GM12891 (cell line): ENCODE results near the gene NLRP6.
"Not testable (repeated sequence)": the region's sequence is repeated elsewhere in the genome, so short reads cannot be mapped to it uniquely, and the experiment has no call there.

Experiments used
- DNase-seq: peaks from one replicate; pipeline ENCODE4 v3.0.0; 2011; ENCODE audit warnings: low spot score; ENCODE audit not compliant: insufficient read length
- FAIRE-seq: peaks from 2 replicates; lab custom pipeline; 2011; peaks lifted over from hg19 to GRCh38; lab: Jason Lieb, UNC
- PAX5 ChIP-seq: IDR thresholded peaks from 2 replicates; pipeline ENCODE4 v1.6.1; 2011; ENCODE audit warnings: low read length, moderate library complexity, mild to moderate bottlenecking; ENCODE audit not compliant: insufficient read depth, severe bottlenecking
- POLR2A ChIP-seq: IDR thresholded peaks from 2 replicates; pipeline ENCODE4 v1.6.1; 2011; ENCODE audit warnings: low read depth, low read length, control low read depth
- POLR2AphosphoS5 ChIP-seq: IDR thresholded peaks from 2 replicates; pipeline ENCODE4 v1.6.1; 2011; ENCODE audit warnings: low read depth, low read length, control low read depth
- POU2F2 ChIP-seq: IDR thresholded peaks from 2 replicates; pipeline ENCODE4 v1.6.1; 2011; ENCODE audit warnings: low read depth, mild to moderate bottlenecking, control low read depth, low read length, moderate library complexity
- SPI1 ChIP-seq: IDR thresholded peaks from 2 replicates; pipeline ENCODE4 v1.6.1; 2011; ENCODE audit warnings: low read depth, low read length, control low read depth
- TAF1 ChIP-seq: IDR thresholded peaks from 2 replicates; pipeline ENCODE4 v1.6.1; 2011; ENCODE audit warnings: low read depth, low read length, control low read depth

The NLRP6 gene

GRCh38 chr11:280706-281485, 2.7 kb downstream of the NLRP6 start:
- FAIRE-seq = peak; percentile 80
- DNase-seq = peak; percentile 58
- TF ChIP-seq SPI1 (0 out of 2 replicates have a peak, but pooled peaks have one; percentile 16), TAF1 (no peak), PAX5 (no peak), POLR2AphosphoS5 (no peak)

GRCh38 chr11:281486-282161, 3.4 kb downstream of the NLRP6 start:
- FAIRE-seq (no peak), DNase-seq (no peak)
- TF ChIP-seq SPI1 = no peak
- no peak for TF ChIP-seq PAX5
- no peak for TF ChIP-seq POU2F2
- TF ChIP-seq TAF1 = no peak

- DNase-seq (no peak), FAIRE-seq (no peak)
- TF ChIP-seq TAF1 = no peak
- TF ChIP-seq SPI1 = no peak
- no peak for TF ChIP-seq POLR2AphosphoS5
- no peak for TF ChIP-seq POLR2A
- TF ChIP-seq POU2F2 = no peak
- no peak for TF ChIP-seq PAX5
Observed at GRCh38 chr11:282171-282570, 4.0 kb downstream of the NLRP6 start.

- no peak for TF ChIP-seq POLR2AphosphoS5
- no peak for TF ChIP-seq POLR2A
- TF ChIP-seq PAX5 = no peak
- TF ChIP-seq TAF1 = no peak
- TF ChIP-seq POU2F2 = no peak
- no peak for TF ChIP-seq SPI1
- DNase-seq (no peak), FAIRE-seq (no peak)
Observed at GRCh38 chr11:282630-283360, 4.6 kb downstream of the NLRP6 start.

- FAIRE-seq (no peak), DNase-seq (no peak)
Observed at GRCh38 chr11:283405-284104, 5.3 kb downstream of the NLRP6 start.

GRCh38 chr11:284105-285020, 6.2 kb downstream of the NLRP6 start:
- DNase-seq (no peak), FAIRE-seq (no peak)
- no peak for TF ChIP-seq POU2F2
- TF ChIP-seq TAF1 = no peak
- no peak for TF ChIP-seq POLR2A
- TF ChIP-seq PAX5 = no peak
- TF ChIP-seq SPI1 = no peak
- TF ChIP-seq POLR2AphosphoS5 = no peak

More at GRCh38 chr11:283405-284104, 5.3 kb downstream of the NLRP6 start:
- TF ChIP-seq POU2F2 (no peak), SPI1 (no peak), POLR2AphosphoS5 (no peak), PAX5 (no peak), POLR2A (no peak), TAF1 (no peak)

GRCh38 chr11:285021-285893, 7.0 kb downstream of the NLRP6 start:
- no peak for FAIRE-seq

GRCh38 chr11:285894-286220, 7.7 kb downstream of the NLRP6 start:
- FAIRE-seq (no peak), DNase-seq (peak; percentile 20)
- no peak for TF ChIP-seq TAF1
- no peak for TF ChIP-seq SPI1
- no peak for TF ChIP-seq POU2F2
- no peak for TF ChIP-seq POLR2AphosphoS5
- no peak for TF ChIP-seq POLR2A
- no peak for TF ChIP-seq PAX5

More at GRCh38 chr11:285021-285893, 7.0 kb downstream of the NLRP6 start:
- peak; percentile 11 for DNase-seq
- TF ChIP-seq PAX5 (no peak), POLR2A (no peak), SPI1 (no peak), POLR2AphosphoS5 (no peak), TAF1 (no peak), POU2F2 (no peak)

- not testable (repeated sequence) for FAIRE-seq
- peak; percentile 29 for DNase-seq
Observed at GRCh38 chr11:286977-287820, 9.0 kb downstream of the NLRP6 start.
